ENCODE data around the gene SPPL2C. TPM values are rescaled to one million over a fixed set of nuclear protein-coding genes. Genes with fewer than 3 reads are reported as not detected.
A peak's percentile ranks its signal among the peaks of the same experiment; 100 is the strongest.

The SPPL2C gene
- total and polyA plus RNA-seq, 2 of the 8 experiments (the other 6 are each of a cell fraction or from before 2014, with no cell fraction given): not detected

DNA sequence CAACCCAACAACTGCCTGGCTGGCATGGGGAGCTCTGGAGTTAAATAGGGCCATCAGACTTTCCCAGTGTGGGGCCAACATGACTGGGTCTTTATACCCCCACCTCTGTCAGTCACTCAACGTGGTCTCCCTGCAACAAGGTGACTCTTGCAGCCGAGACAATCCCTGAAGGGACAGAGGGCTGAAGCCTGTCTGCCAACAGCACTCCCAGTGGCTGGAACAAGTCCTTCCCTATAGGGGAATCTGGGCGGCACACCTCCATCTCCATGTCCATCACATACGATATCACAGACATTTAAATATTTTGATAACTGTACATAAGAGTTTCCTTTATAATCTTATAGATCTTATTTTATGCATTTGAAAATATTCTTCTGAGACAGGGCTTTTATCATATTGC, 44.9 kb downstream of the SPPL2C start:
- Histone ChIP-seq H2BK120ac (replicated peaks; ENCODE audit: low read depth, low read length) (no peak overlapping the region), H4K91ac (replicated peaks; ENCODE audit: insufficient read length, low read length) (no peak overlapping the region), H3K36me3 (ENCODE audit: control insufficient read depth in 2 of 4, insufficient read depth in 4 of 4, low read length in 3 of 4) (no peaks in the 10 kb centered on the region), H3K56ac (replicated peaks; ENCODE audit: insufficient read length, low read depth, low read length) (no peak overlapping the region), H3K18ac (ENCODE audit: extremely low read depth, low read length) (no peak overlapping the region), H3K23ac (ENCODE audit: insufficient read length) (no peak overlapping the region), H3K4me1 (replicated peaks in 1 of 4; ENCODE audit: control insufficient read depth in 3 of 4, insufficient read depth in 4 of 4, low read length in 3 of 4) (no peaks in the 10 kb centered on the region; a peak in 1 of 7 replicates), H3K9me3 (ENCODE audit: insufficient read depth in 2 of 2, low read depth in 1 of 2, low read length in 1 of 2) (no peaks in the 10 kb centered on the region), H3K9ac (replicated peaks in 1 of 4; ENCODE audit: extremely low read depth in 1 of 4, low read depth in 3 of 4, low read length in 3 of 4) (no peak overlapping the region), H2BK5ac (ENCODE audit: low read depth, low read length) (no peak overlapping the region), H3K14ac (ENCODE audit: insufficient read length) (no peak overlapping the region), H3K79me2 (ENCODE audit: control insufficient read depth in 1 of 2, insufficient read depth in 2 of 2, low read length in 2 of 2) (no peaks in the 10 kb centered on the region), H2AFZ (ENCODE audit: low read length) (no peak overlapping the region), H3K27me3 (replicated peaks in 1 of 4; ENCODE audit: control insufficient read depth in 3 of 4, extremely low read depth in 1 of 4, insufficient read depth in 3 of 4, low read length in 3 of 4) (peaks cover 2 to 14% (median 11%) of the 10 kb centered on the region in 4 experiments), H2BK20ac (ENCODE audit: low read length) (no peak overlapping the region), H3K4me3 (ENCODE audit: extremely low read depth in 1 of 4, insufficient read depth in 2 of 4, low read depth in 3 of 4, low read length in 4 of 4) (no peak overlapping the region), H2AK5ac (ENCODE audit: low read depth, low read length) (no peak overlapping the region), H3K79me1 (ENCODE audit: low read depth, low read length) (no peaks in the 10 kb centered on the region), H4K5ac (ENCODE audit: insufficient read length, low read depth, low read length) (no peak overlapping the region), H4K20me1 (replicated peaks in 1 of 2; ENCODE audit: control insufficient read depth in 1 of 2, insufficient read depth in 2 of 2, low read length in 2 of 2) (no peaks in the 10 kb centered on the region), H3K4me2 (ENCODE audit: insufficient read depth in 1 of 2, low read depth in 2 of 2, low read length in 2 of 2) (no peak overlapping the region), H3K27ac (ENCODE audit: low read depth, low read length) (no peak overlapping the region), H2BK12ac (ENCODE audit: low read depth, low read length) (no peak overlapping the region), H2BK15ac (ENCODE audit: low read length) (no peak overlapping the region), H3K4ac (replicated peaks; ENCODE audit: insufficient read length, low read depth, low read length) (no peak overlapping the region), H3K23me2 (ENCODE audit: low read depth, low read length) (peaks cover 5% of the 10 kb centered on the region; the same call in 1 of the 2 replicates), H4K8ac (ENCODE audit: extremely low read depth, insufficient read depth, low read length) (no peak overlapping the region)
- 60% methylated on average over 4 of the region's 4 CpGs; no CpG with 5 or more reads in 1 of the 2 experiments for WGBS, 2 experiments (ENCODE audit: extremely low coverage in 1 of 2, insufficient coverage in 1 of 2, insufficient read length in 1 of 2, insufficient replicate concordance in 2 of 2, low coverage in 1 of 2, low lambda C conversion rate in 2 of 2, missing lambda C conversion rate in 1 of 2)
- CTCF ChIA-PET (ENCODE audit: partially characterized antibody): interaction anchor here (0.9 to 1.4 kb wide), 3 partner anchors 11 to 24 kb away, joined by 3 to 5 read pairs (median 3); no protein-coding TSS in a partner anchor
- FAIRE-seq (no peak), DNase-seq (ENCODE audit: low read depth in 1 of 2, low spot score in 2 of 2) (no peak)
- POLR2A ChIA-PET (ENCODE audit: partially characterized antibody): no interaction called here
- TF ChIP-seq POU5F1 (IDR thresholded peaks at IDR 0.05; ENCODE audit: low read depth, low read length) (no peak), FOSL1 (IDR thresholded peaks at IDR 0.05; ENCODE audit: insufficient read depth, low read depth, low read length) (no peak), RXRA (IDR thresholded peaks at IDR 0.05; ENCODE audit: insufficient read depth, low read depth, low read length) (no peak), SP4 (IDR thresholded peaks at IDR 0.05; ENCODE audit: low read length) (no peak), RFX5 (IDR thresholded peaks at IDR 0.05; ENCODE audit: borderline replicate concordance, low read depth, low read length) (no peak), GTF2F1 (IDR thresholded peaks at IDR 0.05; ENCODE audit: borderline replicate concordance, low read depth, low read length) (no peak), KDM5A (IDR thresholded peaks at IDR 0.05; ENCODE audit: low read length) (no peak), TAF1 (IDR thresholded peaks at IDR 0.05; ENCODE audit: low read depth, low read length) (no peak), CEBPB (IDR thresholded peaks at IDR 0.05; ENCODE audit: low read depth, low read length) (no peak), YY1 (IDR thresholded peaks at IDR 0.05; ENCODE audit: low read depth, low read length) (no peak)
- TF ChIP-seq, protein P1, sequence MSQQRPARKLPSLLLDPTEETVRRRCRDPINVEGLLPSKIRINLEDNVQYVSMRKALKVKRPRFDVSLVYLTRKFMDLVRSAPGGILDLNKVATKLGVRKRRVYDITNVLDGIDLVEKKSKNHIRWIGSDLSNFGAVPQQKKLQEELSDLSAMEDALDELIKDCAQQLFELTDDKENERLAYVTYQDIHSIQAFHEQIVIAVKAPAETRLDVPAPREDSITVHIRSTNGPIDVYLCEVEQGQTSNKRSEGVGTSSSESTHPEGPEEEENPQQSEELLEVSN (IDR thresholded peaks at IDR 0.05): no peak
- TF ChIP-seq, protein P2, sequence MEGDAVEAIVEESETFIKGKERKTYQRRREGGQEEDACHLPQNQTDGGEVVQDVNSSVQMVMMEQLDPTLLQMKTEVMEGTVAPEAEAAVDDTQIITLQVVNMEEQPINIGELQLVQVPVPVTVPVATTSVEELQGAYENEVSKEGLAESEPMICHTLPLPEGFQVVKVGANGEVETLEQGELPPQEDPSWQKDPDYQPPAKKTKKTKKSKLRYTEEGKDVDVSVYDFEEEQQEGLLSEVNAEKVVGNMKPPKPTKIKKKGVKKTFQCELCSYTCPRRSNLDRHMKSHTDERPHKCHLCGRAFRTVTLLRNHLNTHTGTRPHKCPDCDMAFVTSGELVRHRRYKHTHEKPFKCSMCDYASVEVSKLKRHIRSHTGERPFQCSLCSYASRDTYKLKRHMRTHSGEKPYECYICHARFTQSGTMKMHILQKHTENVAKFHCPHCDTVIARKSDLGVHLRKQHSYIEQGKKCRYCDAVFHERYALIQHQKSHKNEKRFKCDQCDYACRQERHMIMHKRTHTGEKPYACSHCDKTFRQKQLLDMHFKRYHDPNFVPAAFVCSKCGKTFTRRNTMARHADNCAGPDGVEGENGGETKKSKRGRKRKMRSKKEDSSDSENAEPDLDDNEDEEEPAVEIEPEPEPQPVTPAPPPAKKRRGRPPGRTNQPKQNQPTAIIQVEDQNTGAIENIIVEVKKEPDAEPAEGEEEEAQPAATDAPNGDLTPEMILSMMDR (IDR thresholded peaks at IDR 0.05; ENCODE audit: control extremely low read depth in 1 of 3, insufficient read depth in 1 of 3, low read depth in 1 of 3, low read length in 3 of 3): peak; percentile 56 to 80 (median 69)

All from H1 (cell line).